ENCODE data around the gene CAMTA1. TPM values are rescaled to one million over a fixed set of nuclear protein-coding genes. Genes with fewer than 3 reads are reported as not detected.
A peak's percentile ranks its signal among the peaks of the same experiment; 100 is the strongest.

Gene CAMTA1
- total RNA-seq, 6 experiments from 2014 or later: 78.1 to 96.6 (median 86.1) TPM

- H3K4me3 Mint-ChIP-seq: no peak overlapping the region
These were observed 862.0 kb downstream of the CAMTA1 start for GRCh38 chr1:7646981-7647901.

GRCh38 chr1:7648761-7649384, 863.6 kb downstream of the CAMTA1 start:
- no peak for TF ChIP-seq CTCF (IDR thresholded peaks at IDR 0.05)
- no peaks in the 10 kb centered on the region for H3K36me3 Mint-ChIP-seq (ENCODE audit: low read depth)
- no peak overlapping the region for H3K4me3 Mint-ChIP-seq
- H3K4me1 Mint-ChIP-seq (ENCODE audit: low read depth): peaks cover 3% of the 10 kb centered on the region; the same call in 1 of the 2 replicates
- no peak overlapping the region for H3K27ac Mint-ChIP-seq
- peaks cover 16% of the 10 kb centered on the region for H3K27me3 Mint-ChIP-seq (ENCODE audit: insufficient read depth)
- H3K9me3 Mint-ChIP-seq: no peaks in the 10 kb centered on the region
- no peak for DNase-seq

More at GRCh38 chr1:7646981-7647901, 862.0 kb downstream of the CAMTA1 start:
- Mint-ChIP-seq H3K27ac (no peak overlapping the region), H3K9me3 (no peaks in the 10 kb centered on the region), H3K36me3 (ENCODE audit: low read depth) (no peaks in the 10 kb centered on the region), H3K4me1 (ENCODE audit: low read depth) (peaks cover 9% of the 10 kb centered on the region; the same call in 1 of the 2 replicates), H3K27me3 (ENCODE audit: insufficient read depth) (peaks cover 14% of the 10 kb centered on the region)
- TF ChIP-seq CTCF (IDR thresholded peaks at IDR 0.05): peak; percentile 97
- peak; percentile 42 for DNase-seq

- H3K4me3 Mint-ChIP-seq: no peak overlapping the region
- no peaks in the 10 kb centered on the region for H3K4me1 Mint-ChIP-seq (ENCODE audit: low read depth)
- no peak for TF ChIP-seq CTCF (IDR thresholded peaks at IDR 0.05)
- no peaks in the 10 kb centered on the region for H3K9me3 Mint-ChIP-seq
- peaks cover 17% of the 10 kb centered on the region for H3K27me3 Mint-ChIP-seq (ENCODE audit: insufficient read depth)
- no peak for DNase-seq
- H3K27ac Mint-ChIP-seq: no peak overlapping the region
- H3K36me3 Mint-ChIP-seq (ENCODE audit: low read depth): no peaks in the 10 kb centered on the region
These were observed 865.5 kb downstream of the CAMTA1 start for GRCh38 chr1:7650801-7651200.

- no peak overlapping the region for H3K4me3 Mint-ChIP-seq
- H3K27me3 Mint-ChIP-seq (ENCODE audit: insufficient read depth): peaks cover 15% of the 10 kb centered on the region
- no peaks in the 10 kb centered on the region for H3K4me1 Mint-ChIP-seq (ENCODE audit: low read depth)
- no peak for TF ChIP-seq CTCF (IDR thresholded peaks at IDR 0.05)
- H3K27ac Mint-ChIP-seq: no peak overlapping the region
- DNase-seq: no peak
- H3K9me3 Mint-ChIP-seq: no peaks in the 10 kb centered on the region
- H3K36me3 Mint-ChIP-seq (ENCODE audit: low read depth): no peaks in the 10 kb centered on the region
These were observed 865.9 kb downstream of the CAMTA1 start for GRCh38 chr1:7651203-7651602.

- no peak for TF ChIP-seq CTCF (IDR thresholded peaks at IDR 0.05)
- Mint-ChIP-seq H3K36me3 (ENCODE audit: low read depth) (no peaks in the 10 kb centered on the region), H3K9me3 (no peaks in the 10 kb centered on the region), H3K27me3 (ENCODE audit: insufficient read depth) (peaks cover 14% of the 10 kb centered on the region), H3K27ac (no peak overlapping the region), H3K4me1 (ENCODE audit: low read depth) (no peaks in the 10 kb centered on the region), H3K4me3 (no peak overlapping the region)
- DNase-seq: no peak
These were observed 866.8 kb downstream of the CAMTA1 start for GRCh38 chr1:7652061-7652460.
